ENCODE measurements around the gene TTN.

TTN gene

GRCh38 chr2:178589335-178589734 lies 217.9 kb downstream of the TTN start:
- no peak for DNase-seq (ENCODE audit: low read depth)
- no peak for TF ChIP-seq CTCF (IDR thresholded peaks at IDR 0.05; ENCODE audit: insufficient read depth, low read depth, low read length, missing control alignments)
- no peak overlapping the region for H3K4me3 ChIP-seq (ENCODE audit: low read length)

GRCh38 chr2:178584666-178585065 lies 222.6 kb downstream of the TTN start:
- no peak for TF ChIP-seq CTCF (IDR thresholded peaks at IDR 0.05; ENCODE audit: insufficient read depth, low read depth, low read length, missing control alignments)
- DNase-seq (ENCODE audit: low read depth): no peak
- H3K4me3 ChIP-seq (ENCODE audit: low read length): no peak overlapping the region

- no peak for DNase-seq (ENCODE audit: low read depth)
- no peak overlapping the region for H3K4me3 ChIP-seq (ENCODE audit: low read length)
- no peak for TF ChIP-seq CTCF (IDR thresholded peaks at IDR 0.05; ENCODE audit: insufficient read depth, low read depth, low read length, missing control alignments)
Measured at GRCh38 chr2:178579006-178579405, 228.2 kb downstream of the TTN start.

- H3K4me3 ChIP-seq (ENCODE audit: low read length): no peak overlapping the region
- DNase-seq (ENCODE audit: low read depth): no peak
- no peak for TF ChIP-seq CTCF (IDR thresholded peaks at IDR 0.05; ENCODE audit: insufficient read depth, low read depth, low read length, missing control alignments)
Measured at GRCh38 chr2:178574789-178575188, 232.4 kb downstream of the TTN start.

- no peak for TF ChIP-seq CTCF (IDR thresholded peaks at IDR 0.05; ENCODE audit: insufficient read depth, low read depth, low read length, missing control alignments)
- H3K4me3 ChIP-seq (ENCODE audit: low read length): no peak overlapping the region
- DNase-seq (ENCODE audit: low read depth): no peak
Measured at GRCh38 chr2:178568227-178568626, 239.0 kb downstream of the TTN start.

- no peak for TF ChIP-seq CTCF (IDR thresholded peaks at IDR 0.05; ENCODE audit: insufficient read depth, low read depth, low read length, missing control alignments)
- peak; percentile 90 for DNase-seq (ENCODE audit: low read depth)
- no peak overlapping the region for H3K4me3 ChIP-seq (ENCODE audit: low read length)
Measured at GRCh38 chr2:178553047-178553446, 254.2 kb downstream of the TTN start.

- no peak for TF ChIP-seq CTCF (IDR thresholded peaks at IDR 0.05; ENCODE audit: insufficient read depth, low read depth, low read length, missing control alignments)
- DNase-seq (ENCODE audit: low read depth): no peak
- no peak overlapping the region for H3K4me3 ChIP-seq (ENCODE audit: low read length)
Measured at GRCh38 chr2:178550352-178550751, 256.9 kb downstream of the TTN start.
